OCI-LY3 (cell line): ENCODE data around the gene ALKBH3.
A peak's percentile ranks its signal among the peaks of the same experiment; 100 is the strongest.

Experiments used
- H2AFZ ChIP-seq: fragments of 200-600, 300-600 bp; shearing (Covaris generic); 2 replicates; pipeline ENCODE4 v1.6.0; 2014; ENCODE audit warnings: antibody characterized with exemption, low read depth, low read length
- H3K27ac ChIP-seq: fragments of 200-600, 300-600 bp; sonication (generic); 2 replicates; pipeline ENCODE4 v1.5.1; 2014; ENCODE audit warnings: mild to moderate bottlenecking, low read length, moderate library complexity, mixed read lengths
- H3K27me3 ChIP-seq: fragments of 200-600, 300-600 bp; sonication (generic); 2 replicates; pipeline ENCODE4 v1.6.1; 2014; ENCODE audit warnings: low read depth, low read length, mixed read lengths
- H3K36me3 ChIP-seq: fragments of 200-600, 300-600 bp; sonication (generic); replicated peaks from 2 replicates; pipeline ENCODE3; 2014; ENCODE audit warnings: low read depth, low read length, mixed read lengths
- H3K4me1 ChIP-seq: fragments of 300-600, 200-600 bp; sonication (generic); 2 replicates; pipeline ENCODE4 v1.6.1; 2014; ENCODE audit warnings: low read length, mixed read lengths
- H3K4me2 ChIP-seq: fragments of 200-600, 300-600 bp; sonication (generic); 2 replicates; pipeline ENCODE4 v1.6.1; 2014; ENCODE audit warnings: low read length, mixed read lengths
- H3K4me3 ChIP-seq: fragments of 300-600, 200-600 bp; sonication (generic); 2 replicates; pipeline ENCODE4 v1.5.1; 2014; ENCODE audit warnings: antibody characterized with exemption, mild to moderate bottlenecking, low read length, moderate library complexity
- H3K79me2 ChIP-seq: fragments of 300-600, 200-600 bp; shearing (Covaris generic); 2 replicates; pipeline ENCODE4 v1.6.1; 2014; ENCODE audit warnings: mild to moderate bottlenecking, low read length, mixed read lengths
- H3K9ac ChIP-seq: fragments of 300-600, 200-600 bp; shearing (Covaris generic); 2 replicates; pipeline ENCODE4 v1.6.0; 2014; ENCODE audit warnings: mild to moderate bottlenecking, low read length, moderate library complexity
- H3K9me3 ChIP-seq: fragments of 200-600, 300-600 bp; shearing (Covaris generic); 2 replicates; pipeline ENCODE4 v1.6.1; 2014; ENCODE audit warnings: low read length, mixed read lengths; ENCODE audit not compliant: insufficient read depth
- H4K20me1 ChIP-seq: fragments of 200-600, 300-600 bp; sonication (generic); 2 replicates; pipeline ENCODE4 v1.6.1; 2016; ENCODE audit warnings: low read length, mixed read lengths; ENCODE audit not compliant: insufficient read depth
- EZH2phosphoT487 ChIP-seq: fragments of 200-600 bp; shearing (Covaris generic); IDR thresholded peaks from 2 replicates; pipeline ENCODE4 v1.6.1; 2018; ENCODE audit warnings: antibody characterized with exemption, mixed run types, low read depth
- TF ChIP-seq, protein P1 (sequence below): fragments of 200-600, 300-600 bp; sonication (generic); IDR thresholded peaks from 2 replicates; pipeline ENCODE4 v1.5.1; 2014; ENCODE audit warnings: antibody characterized with exemption, low read length, low read depth

Gene ALKBH3

DNA sequence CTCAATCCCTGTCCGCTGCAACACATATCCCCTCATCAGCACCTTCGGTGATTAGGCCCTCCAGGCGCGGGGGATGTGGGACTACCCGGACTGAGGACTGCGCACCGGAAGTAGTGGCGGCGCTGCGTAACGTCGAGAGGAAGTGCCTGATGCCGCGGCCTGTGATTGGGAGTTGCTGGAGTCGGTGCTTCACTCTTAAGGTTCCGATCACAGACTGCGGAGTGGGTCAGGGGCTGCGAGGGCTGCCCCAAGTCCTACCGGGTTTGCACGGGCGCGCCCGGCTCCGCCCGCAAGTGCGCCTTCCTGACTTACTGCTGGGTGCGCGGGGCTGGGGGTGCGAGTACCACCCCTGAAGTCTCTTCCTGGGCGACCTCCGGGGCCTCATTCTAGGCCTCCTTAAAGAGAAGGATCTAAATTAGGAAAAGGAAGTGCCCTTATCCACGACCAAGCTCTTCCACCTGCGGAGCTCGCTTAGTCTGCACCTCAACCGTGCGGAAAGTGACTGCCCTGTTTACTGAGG is at the start of gene ALKBH3:
TSS of gene ALKBH3 (plus strand) at position 192 of the 520 bp plus-strand sequence. CDS start 1,822 bp downstream, outside the sequence.
- H3K27me3 ChIP-seq: no peaks in the 10 kb centered on the region
- peak within 1 kb of the TSS; percentile 99 for H2AFZ ChIP-seq
- peaks cover 23% of the 10 kb centered on the region for H3K36me3 ChIP-seq
- TF ChIP-seq, protein P1, sequence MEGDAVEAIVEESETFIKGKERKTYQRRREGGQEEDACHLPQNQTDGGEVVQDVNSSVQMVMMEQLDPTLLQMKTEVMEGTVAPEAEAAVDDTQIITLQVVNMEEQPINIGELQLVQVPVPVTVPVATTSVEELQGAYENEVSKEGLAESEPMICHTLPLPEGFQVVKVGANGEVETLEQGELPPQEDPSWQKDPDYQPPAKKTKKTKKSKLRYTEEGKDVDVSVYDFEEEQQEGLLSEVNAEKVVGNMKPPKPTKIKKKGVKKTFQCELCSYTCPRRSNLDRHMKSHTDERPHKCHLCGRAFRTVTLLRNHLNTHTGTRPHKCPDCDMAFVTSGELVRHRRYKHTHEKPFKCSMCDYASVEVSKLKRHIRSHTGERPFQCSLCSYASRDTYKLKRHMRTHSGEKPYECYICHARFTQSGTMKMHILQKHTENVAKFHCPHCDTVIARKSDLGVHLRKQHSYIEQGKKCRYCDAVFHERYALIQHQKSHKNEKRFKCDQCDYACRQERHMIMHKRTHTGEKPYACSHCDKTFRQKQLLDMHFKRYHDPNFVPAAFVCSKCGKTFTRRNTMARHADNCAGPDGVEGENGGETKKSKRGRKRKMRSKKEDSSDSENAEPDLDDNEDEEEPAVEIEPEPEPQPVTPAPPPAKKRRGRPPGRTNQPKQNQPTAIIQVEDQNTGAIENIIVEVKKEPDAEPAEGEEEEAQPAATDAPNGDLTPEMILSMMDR: no peak
- no peak for TF ChIP-seq EZH2phosphoT487
- H3K79me2 ChIP-seq: peaks cover 18% of the 10 kb centered on the region
- peak within 1 kb of the TSS; percentile 97 for H3K4me3 ChIP-seq
- peaks cover 15% of the 10 kb centered on the region for H3K4me1 ChIP-seq
- H3K9me3 ChIP-seq: no peaks in the 10 kb centered on the region
- peak within 1 kb of the TSS; percentile 99 for H3K4me2 ChIP-seq
- peak within 1 kb of the TSS; percentile 89 for H3K9ac ChIP-seq
- H3K27ac ChIP-seq: no peak within 1 kb of the TSS
- no peaks in the 10 kb centered on the region for H4K20me1 ChIP-seq

DNA sequence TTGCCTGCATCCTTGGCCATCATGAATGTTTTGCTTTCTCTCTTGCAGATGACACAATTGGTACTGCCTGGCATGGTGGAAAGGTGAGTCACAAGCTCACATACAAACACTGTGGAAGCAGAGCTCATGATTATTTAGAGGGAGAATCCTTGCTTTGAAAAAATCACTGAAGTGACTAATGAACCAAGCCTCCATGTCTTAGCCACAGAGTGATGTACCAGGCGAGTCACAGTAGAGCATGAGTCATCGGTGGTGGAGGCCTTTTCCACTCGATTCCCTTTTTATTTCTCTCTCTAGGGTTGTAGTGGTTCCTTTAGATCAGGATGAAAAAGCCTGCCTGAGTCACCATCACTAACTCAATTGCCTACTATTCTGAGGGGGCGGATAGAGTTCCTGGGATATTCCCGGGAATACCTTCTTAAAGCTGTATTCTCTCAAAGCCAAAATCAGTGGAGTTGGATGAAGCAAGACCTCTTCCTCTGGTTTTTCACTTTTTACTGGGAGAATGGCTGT is 49.6 kb upstream of the ALKBH3 start:
- Histone ChIP-seq H3K27me3 (no peaks in the 10 kb centered on the region), H3K4me1 (no peaks in the 10 kb centered on the region), H3K9ac (no peak overlapping the region), H2AFZ (no peak overlapping the region), H3K4me2 (no peak overlapping the region), H3K79me2 (no peaks in the 10 kb centered on the region), H4K20me1 (peaks cover 4% of the 10 kb centered on the region; the same call in 1 of the 2 replicates), H3K27ac (no peak overlapping the region), H3K4me3 (no peak overlapping the region), H3K9me3 (no peaks in the 10 kb centered on the region), H3K36me3 (peaks cover 10% of the 10 kb centered on the region)
- TF ChIP-seq EZH2phosphoT487: no peak
- TF ChIP-seq, protein P1: no peak

DNA sequence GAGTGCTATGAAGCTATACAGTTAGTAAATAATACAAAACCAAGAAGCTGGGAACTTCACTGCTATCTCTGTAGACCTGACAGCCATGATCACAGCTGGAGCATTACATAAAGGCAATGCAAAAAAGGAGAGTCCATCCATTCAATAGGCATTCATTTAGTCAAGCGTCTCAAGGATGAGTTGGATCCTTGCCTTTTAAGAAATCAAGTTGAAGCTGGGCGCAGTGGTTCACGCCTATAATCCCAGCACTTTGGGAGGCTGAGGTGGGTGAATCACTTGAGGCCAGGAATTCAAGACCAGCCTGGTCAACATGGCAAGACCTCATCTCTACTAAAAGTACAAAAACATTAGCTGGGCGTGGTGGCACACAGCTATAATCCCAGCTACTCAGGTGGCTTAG is 48.1 kb upstream of the ALKBH3 start:
- Histone ChIP-seq H3K4me2 (no peak overlapping the region), H3K27ac (no peak overlapping the region), H3K9ac (no peak overlapping the region), H3K4me1 (peaks cover 7% of the 10 kb centered on the region), H3K9me3 (no peaks in the 10 kb centered on the region), H2AFZ (no peak overlapping the region), H4K20me1 (peaks cover 6% of the 10 kb centered on the region), H3K79me2 (no peaks in the 10 kb centered on the region), H3K36me3 (peaks cover 10% of the 10 kb centered on the region), H3K27me3 (no peaks in the 10 kb centered on the region), H3K4me3 (no peak overlapping the region)
- TF ChIP-seq, protein P1: no peak
- TF ChIP-seq EZH2phosphoT487: no peak

DNA sequence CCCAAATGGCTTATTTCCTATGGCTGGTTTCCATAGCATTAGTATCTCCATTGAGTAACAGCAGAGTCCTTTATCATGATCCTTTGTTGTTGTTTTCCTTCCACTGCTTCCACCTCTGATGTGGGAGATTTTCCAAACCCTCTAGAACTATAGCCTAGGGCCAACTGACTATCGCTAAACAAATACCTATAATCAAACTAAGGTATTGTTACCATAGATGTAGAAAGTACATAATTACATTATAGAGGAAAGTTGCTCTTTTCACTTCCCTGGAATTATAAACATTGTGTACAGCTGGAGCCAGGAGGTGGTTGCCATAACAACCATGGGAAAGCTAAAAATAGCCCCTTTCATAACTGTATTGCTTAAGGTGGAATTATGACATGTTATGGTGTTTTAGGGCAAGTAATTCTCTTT is 47.0 kb upstream of the ALKBH3 start:
- TF ChIP-seq, protein P1: no peak
- no peak for TF ChIP-seq EZH2phosphoT487
- Histone ChIP-seq H3K9me3 (no peaks in the 10 kb centered on the region), H3K36me3 (peaks cover 13% of the 10 kb centered on the region), H3K79me2 (no peaks in the 10 kb centered on the region), H3K4me3 (no peak overlapping the region), H3K9ac (no peak overlapping the region), H3K27ac (no peak overlapping the region), H3K4me1 (peaks cover 17% of the 10 kb centered on the region), H3K27me3 (no peaks in the 10 kb centered on the region), H3K4me2 (no peak overlapping the region), H4K20me1 (peaks cover 10% of the 10 kb centered on the region), H2AFZ (no peak overlapping the region)
